Esophagus muscularis mucosa (tissue), 4 donors: ENCODE data around the gene ADAM19.

Experiments
- CTCF ChIP-seq, 3 experiments: fragments of 200-600 bp in 2 of 3; fragments of 450-650 bp in 1 of 3; sonication (generic) in 2 of 3; IDR thresholded peaks; one replicate each; pipeline ENCODE4 v1.5.1; 2017 to 2019; ENCODE audit warnings: antibody characterized with exemption in 3 of 3, mild to moderate bottlenecking in 2 of 3, moderate library complexity in 1 of 3
- EP300 ChIP-seq: sonication (generic); formaldehyde crosslinking; IDR thresholded peaks from one replicate; pipeline ENCODE4 v1.6.1; 2017; ENCODE audit warnings: antibody characterized with exemption
- POLR2A ChIP-seq: fragments of 450-650 bp; IDR thresholded peaks from one replicate; pipeline ENCODE4 v1.6.1; 2017; ENCODE audit warnings: antibody characterized with exemption, moderate library complexity, mild to moderate bottlenecking, low read depth
- POLR2AphosphoS5 ChIP-seq, 2 donors: sonication (generic); formaldehyde crosslinking; IDR thresholded peaks; one replicate each; pipeline ENCODE4 v1.6.1; 2017; ENCODE audit warnings: antibody characterized with exemption in 2 of 2

- peak in 2 of 3 experiments; percentile 14 to 25 for TF ChIP-seq CTCF (IDR thresholded peaks at IDR 0.05)
- TF ChIP-seq POLR2A, result no peak
- no peak for TF ChIP-seq EP300
- TF ChIP-seq POLR2AphosphoS5 (IDR thresholded peaks at IDR 0.05), result no peak
Observed at GRCh38 chr5:157563929-157564716, 11.5 kb downstream of the ADAM19 start.
